DMS53 treated with DMSO at 0.1 percent for 48 hours (cell line): Measurements from ENCODE around the gene SLC16A13.
"Not testable (repeated sequence)": the region's sequence is repeated elsewhere in the genome, so short reads cannot be mapped to it uniquely, and the experiment has no call there.

ENCODE experiments used
- DNase-seq: peaks from one replicate; lab custom pipeline; 2025; ENCODE audit not compliant: unreplicated experiment; lab: John Stamatoyannopoulos, UW

The SLC16A13 gene

DNA sequence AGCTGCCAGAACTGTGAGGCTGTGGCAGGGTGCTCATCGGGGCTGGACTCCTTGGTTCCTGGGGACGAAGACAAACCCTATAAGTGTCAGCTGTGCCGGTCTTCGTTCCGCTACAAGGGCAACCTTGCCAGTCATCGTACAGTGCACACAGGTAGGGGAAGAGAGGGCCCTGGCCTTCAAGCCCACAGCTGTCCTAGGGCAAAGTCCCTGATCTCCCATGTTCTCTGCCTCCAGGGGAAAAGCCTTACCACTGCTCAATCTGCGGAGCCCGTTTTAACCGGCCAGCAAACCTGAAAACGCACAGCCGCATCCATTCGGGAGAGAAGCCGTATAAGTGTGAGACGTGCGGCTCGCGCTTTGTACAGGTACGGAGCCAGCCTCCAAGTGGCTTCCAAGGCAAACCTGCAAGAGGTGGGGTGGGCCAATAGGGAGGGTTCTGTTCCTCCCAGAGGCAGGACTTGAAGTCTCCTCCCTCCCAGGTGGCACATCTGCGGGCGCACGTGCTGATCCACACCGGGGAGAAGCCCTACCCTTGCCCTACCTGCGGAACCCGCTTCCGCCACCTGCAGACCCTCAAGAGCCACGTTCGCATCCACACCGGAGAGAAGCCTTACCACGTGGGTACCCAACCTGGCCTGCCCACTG, 9.2 kb upstream of the SLC16A13 start:
- DNase-seq, result no peak

DNA sequence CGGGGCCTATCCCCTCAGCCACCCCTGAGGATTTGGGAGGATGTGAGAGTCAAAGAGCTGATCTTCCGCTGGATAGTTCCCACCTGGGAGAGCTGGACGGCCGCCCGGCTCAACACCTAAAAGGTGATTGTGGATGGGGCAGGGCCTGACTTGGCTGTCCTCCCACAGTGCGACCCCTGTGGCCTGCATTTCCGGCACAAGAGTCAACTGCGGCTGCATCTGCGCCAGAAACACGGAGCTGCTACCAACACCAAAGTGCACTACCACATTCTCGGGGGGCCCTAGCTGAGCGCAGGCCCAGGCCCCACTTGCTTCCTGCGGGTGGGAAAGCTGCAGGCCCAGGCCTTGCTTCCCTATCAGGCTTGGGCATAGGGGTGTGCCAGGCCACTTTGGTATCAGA, 8.5 kb upstream of the SLC16A13 start:
- DNase-seq, result no peak

DNA sequence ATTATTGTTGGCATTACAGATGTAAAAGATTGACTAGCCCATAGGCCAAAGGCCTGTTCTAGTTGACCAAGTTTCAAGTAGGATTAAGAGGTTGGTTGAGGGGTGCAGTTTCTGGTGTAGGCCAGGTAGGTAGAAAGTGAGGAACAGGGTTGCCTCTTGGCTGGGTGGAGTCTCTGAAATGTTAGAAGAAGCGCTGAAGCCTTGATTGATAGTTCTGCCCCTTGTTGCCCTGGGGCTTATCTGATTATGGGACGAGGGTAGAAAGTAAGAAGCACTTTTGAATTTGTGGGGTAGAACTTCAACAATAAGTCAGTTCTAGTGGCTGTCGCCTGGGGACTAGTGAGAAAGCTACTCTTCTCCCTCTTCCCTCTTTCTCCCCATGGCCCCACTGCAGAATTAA, 6.7 kb upstream of the SLC16A13 start:
- no peak for DNase-seq

DNA sequence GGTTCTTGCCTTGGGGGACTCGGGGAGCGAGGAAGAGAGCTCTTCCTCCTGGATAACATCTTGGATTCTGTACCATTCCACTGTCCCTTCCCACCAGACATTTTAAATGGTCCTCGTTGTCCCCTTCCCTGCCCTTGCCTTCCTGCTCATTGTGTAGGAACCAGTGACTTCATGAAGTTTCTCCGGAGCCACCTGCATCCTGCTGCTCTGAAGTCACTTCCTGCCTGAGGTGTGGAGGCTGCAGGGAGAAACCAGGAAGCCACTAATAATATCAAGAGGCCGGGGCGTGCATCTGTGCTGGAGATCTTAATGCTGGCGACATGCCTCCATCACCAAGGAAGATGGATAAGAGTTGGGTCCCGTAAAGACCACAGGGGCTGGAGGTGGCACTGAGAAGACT, 6.2 kb upstream of the SLC16A13 start:
- peak; percentile 4 for DNase-seq

DNA sequence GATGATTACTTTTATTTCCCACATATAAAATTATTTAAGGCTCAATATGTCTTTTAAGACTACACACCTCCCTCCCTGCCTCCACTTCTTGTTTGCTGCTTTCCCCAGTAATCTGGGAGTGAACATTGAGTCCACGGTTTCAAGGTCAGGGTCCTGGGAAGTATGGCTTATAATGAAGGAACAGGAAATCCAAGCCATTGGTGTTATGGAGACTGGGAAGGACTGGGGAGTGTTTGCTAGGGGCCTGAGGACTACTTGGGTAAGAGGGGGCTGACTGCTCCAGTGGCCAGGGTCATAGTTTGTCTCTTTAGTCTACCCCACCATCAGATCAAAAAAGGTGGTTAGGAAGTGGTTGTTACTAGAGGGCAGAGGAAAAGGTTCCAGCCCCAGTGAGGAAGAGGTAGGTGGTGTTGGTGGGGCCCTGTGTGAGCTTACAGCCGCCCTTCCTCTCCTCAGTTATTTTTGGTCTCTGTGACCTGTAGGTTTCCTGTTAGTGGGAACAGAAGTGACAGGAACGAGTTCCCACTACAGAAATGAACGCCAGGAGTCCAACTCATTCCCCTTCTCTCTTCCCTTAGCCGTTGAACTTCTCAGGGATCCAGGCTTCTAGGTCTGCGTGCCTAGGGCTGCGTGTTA, 742 bp upstream of the SLC16A13 start:
- DNase-seq, result no peak

DNA sequence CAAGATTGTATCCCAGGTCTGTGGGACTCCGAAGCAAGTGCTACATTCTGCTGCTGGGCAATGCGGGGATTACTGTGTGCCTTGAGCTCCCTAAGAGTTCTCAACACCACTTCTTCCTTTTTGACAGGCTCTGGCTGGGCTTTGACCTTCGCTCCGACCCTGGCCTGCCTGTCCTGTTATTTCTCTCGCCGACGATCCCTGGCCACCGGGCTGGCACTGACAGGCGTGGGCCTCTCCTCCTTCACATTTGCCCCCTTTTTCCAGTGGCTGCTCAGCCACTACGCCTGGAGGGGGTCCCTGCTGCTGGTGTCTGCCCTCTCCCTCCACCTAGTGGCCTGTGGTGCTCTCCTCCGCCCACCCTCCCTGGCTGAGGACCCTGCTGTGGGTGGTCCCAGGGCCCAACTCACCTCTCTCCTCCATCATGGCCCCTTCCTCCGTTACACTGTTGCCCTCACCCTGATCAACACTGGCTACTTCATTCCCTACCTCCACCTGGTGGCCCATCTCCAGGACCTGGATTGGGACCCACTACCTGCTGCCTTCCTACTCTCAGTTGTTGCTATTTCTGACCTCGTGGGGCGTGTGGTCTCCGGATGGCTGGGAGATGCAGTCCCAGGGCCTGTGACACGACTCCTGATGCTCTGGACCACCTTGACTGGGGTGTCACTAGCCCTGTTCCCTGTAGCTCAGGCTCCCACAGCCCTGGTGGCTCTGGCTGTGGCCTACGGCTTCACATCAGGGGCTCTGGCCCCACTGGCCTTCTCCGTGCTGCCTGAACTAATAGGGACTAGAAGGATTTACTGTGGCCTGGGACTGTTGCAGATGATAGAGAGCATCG, 2.4 kb downstream of the SLC16A13 start:
- no peak for DNase-seq

DNA sequence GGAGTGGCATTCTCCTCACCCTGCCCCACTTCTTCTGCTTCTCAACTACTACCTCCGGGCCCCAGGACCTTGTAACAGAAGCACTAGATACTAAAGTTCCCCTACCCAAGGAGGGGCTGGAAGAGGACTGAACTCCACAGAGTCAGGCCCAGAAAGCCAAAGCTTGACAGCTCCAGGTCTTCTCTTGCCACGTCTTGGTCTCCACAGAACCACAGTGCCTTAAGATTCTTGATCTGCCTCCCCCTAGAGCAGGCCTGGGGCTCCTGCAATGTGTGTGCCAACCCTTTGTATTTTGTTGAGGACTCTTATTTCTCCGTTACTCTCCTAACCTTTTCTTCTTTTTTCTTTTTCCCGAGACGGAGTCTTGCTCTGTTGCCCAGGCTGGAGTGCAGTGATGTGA, 4.0 kb downstream of the SLC16A13 start:
- DNase-seq, result no peak

DNA sequence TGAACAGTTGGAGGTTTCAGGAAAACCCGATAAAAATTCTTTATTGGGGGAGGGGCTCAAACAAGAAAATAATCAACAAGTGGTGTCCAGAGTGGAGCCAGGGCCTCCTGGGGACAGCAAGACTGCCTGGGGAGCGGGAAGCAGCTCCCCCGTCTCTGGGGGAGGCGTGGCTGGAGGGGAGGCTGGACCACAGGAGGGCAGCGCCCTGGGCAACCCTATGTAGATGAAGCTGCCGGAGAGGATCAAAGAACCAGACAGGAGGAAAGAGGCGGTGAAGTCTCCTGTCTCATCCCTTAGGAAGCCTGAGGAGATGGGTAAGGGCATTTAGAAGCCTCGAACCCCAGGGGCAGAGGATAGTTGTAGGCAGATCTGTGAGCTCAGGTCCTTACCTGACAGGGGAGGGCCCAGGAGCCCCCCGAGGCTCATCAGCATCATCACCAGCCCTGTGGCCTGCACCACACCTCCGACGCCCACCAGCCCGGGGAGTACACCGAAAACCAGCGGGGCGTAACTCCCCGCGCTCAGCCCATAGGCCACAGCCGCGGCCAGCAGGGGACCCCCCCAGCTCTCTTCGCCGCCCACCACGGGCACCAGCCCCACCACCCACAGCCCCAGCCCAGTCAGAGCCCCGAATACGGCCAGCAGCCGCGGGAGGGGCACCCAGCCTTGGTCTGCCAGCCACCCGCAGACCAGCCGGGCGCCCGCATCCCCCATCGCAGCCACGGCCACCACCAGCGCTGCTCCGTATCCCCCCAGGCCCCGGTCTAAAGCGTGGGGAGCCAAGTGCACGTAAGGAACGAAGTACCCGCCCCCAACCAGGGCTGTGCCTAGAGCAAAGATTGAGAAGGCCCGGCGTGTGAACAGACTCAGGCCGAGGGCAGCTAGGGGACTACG, 6.0 kb downstream of the SLC16A13 start:
- no peak for DNase-seq

DNA sequence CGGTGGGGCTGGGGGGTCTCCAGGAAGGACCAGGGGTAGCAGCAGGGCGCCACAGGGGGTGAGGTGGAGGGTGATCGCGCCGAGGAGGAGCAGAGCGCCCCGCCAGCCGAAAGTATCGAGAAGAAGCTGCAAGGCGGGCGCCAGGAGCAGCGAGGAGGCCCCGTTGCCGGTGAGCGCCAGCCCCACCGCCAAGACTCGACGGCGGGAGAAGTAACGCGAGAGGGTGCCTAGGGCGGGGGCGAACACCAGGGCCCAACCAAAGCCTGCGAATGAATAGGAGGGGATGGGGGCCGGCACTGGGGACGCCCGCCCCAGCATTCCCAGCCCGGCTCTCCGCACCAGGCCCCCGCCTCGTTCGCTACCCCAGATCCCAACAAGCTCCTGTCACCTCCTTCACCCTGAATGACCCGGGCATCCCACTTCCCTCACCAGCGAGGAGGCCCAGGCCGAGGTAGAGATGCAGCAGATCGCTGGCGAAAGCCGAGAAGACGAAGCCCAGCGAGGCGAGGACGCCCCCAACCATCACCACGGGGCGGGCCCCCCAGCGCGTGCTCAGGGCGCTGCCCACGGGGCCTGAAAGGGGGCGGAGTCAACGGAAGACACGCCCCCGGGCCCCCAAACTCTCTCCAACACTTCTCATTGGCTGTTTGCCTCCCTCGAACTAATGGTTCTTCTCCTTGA, 6.8 kb downstream of the SLC16A13 start:
- DNase-seq, result no peak

DNA sequence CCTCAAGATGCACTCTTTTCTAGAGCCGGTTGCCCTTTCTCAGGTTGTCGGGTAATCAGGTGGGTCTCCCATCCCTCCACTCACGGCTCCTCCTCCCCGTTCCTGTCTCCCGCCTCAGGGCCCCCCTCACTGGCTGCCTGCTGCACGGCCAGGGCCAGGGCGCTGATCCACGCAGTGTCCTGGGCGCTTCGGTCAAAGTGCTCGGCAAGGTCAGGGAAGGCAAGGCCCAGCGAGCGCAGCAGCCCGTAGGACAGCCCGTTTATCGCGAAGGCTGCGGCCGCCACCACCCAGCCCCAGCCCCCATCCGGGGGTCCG, 7.3 kb downstream of the SLC16A13 start:
- no peak for DNase-seq

DNA sequence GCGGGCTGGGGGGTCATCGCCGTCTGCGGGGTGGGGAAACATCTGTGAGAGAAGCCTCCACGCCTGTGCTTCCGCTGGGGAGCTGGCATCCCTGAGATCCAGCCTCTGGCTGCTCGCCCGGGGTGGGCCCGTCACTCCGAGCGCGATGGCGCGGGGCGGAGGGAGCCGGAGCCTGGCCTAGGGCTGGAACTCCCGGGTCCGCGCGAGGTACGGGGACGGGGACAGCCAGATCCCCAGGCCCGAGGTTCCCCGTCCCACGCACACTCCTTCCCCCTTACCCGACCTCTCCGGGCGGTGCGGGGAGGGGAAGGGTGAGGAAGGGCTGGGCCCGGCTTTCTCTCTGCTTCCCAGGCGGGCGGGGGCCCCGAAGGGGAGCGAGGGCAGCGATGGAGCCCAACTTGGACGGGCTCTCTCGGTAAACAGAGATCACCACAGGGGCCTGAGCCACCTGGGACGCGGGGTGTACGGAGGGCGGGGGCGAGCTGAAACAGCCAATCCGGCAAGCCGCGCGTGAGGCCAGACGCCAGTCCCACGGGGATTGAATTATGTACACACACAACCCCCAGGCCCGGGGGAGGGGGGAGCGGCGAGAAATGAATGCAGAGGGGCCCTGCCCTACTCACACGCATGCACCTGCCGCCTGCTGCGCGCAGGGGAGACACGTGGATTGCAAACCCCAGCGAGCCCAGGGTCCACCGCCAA, 7.8 kb downstream of the SLC16A13 start, which contains the start of gene SLC16A11:
Gene SLC16A11, minus strand, starts transcription at position 596 of the 702 bp plus-strand sequence. Its CDS starts 579 bp downstream, at position 17.
- peak; percentile 39 for DNase-seq

DNA sequence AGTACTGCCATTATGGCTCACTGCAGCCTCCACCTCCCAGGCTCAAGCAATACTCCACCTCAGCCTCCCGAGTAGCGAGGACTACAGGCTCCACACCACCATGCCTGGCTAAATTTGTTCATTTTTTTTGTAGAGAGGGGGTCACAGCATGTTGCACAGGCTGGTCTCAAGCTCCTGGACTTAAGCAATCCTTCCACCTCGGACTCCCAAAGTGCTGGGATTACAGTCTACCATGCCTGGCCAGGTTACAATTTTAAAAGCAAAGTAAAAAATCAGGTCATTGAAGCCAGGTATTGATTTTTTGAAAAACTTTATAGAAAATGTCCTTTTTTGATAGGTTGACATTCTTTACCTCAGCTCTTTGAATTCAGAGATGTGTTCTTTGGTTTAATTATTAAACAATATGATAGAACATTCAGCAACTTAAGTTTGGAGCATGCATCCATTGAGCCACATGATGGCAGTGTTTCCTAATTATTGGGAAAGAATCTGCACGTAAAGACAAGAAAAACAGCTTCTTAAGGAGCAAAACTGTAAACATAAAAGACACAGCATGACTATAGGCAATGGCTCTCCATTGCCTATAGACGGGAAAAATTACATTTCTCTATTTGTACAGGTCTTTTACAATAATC, 9.8 kb downstream of the SLC16A13 start:
- peak; percentile 84 for DNase-seq

DNA sequence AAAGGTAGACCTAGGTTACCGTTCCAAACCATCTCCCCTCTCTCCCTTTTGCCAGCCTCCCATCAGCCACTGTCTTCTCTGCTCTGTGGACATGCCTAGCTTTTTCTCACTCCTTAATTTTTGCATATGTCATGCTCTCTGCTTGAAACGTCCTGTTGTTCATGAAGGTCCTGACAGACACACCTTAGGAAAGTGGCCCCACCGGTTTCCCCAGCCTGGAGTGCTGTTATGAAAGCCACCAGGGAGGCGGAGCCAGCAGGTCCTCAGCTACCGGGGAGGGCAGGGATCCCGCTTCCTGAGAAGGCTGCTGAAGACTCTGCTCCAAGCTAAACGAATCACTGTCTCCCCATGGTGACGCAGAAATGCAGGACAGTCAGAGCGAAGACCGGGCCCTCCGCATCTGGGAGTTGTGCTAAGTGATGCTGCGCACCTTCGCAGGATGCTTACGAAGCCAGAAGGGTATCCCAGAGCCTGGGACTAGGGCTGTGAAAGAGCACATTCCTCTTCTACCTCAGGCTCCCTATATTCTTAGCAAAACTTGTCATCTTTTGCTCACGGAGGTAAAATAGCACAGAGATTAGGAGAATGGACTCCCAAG, 10.4 kb downstream of the SLC16A13 start:
- DNase-seq, result peak; percentile 88

DNA sequence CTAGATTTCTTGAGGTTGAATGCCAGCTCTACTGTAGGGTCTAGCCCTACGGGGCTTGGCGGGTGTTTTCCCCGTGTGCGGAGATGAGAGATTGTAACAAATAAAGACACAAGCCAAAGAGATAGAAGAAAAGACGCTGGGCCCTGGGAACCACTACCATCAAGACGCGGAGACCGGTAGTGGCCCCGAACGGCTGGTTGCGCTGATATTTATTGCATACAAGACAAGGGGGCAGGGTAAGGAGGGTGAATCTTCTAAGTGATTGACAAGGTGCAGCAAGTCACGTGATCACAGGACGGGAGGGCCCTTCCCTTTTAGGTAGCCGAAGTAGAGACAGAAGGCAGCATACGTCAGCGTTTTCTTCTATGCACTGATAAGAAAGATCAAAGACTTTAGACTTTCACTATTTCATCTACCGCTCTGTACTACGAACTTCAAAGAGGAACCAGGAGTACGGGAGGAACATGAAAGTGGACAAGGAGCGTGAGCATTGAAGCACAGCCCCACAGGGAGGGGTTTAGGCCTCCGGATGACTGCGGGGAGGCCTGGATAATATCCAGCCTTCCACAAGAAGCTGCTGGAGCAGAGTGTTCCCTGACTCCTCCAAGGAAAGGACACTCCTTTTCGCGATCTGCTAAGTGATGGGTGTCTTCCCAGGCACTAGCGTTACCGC, 11.0 kb downstream of the SLC16A13 start:
- DNase-seq, result peak; percentile 46

DNA sequence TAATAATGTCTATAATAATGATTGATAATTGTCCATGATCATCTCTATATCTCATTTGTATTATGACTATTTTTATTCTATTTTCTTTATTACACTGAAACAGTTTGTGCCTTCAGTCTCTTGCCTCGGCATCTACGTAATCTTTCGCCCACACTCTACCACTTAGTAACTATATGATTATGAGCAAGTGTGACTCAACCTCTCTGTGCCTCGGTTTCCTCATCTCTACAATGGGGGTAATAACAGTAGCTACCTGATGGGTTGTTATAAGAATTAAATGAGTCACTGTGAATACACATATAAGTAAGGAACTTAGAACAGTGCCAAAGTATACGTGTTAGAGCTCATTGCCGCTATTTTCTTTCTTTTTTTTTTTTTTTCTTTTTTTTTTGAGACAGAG, 11.8 kb downstream of the SLC16A13 start:
- no peak for DNase-seq

DNA sequence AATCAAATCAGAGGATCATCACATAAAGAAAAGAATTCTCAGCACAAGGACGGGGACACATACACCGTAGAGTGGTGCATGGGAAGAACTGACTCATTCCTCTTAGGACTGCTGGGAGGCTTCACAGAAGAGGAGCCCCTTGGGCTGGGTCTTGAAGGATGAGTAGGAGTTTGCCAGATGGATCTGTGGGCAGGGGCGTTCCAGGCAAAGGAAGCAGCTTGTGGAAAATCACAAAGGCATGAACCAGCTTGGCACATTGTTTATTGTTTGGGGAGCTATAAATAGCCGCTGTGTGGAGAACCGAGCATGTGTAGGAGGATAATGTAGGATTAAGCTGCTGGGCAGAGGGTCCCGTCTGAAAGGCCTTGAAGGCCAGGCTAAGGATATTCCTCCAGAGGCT, 13.2 kb downstream of the SLC16A13 start:
- DNase-seq, result no peak

DNA sequence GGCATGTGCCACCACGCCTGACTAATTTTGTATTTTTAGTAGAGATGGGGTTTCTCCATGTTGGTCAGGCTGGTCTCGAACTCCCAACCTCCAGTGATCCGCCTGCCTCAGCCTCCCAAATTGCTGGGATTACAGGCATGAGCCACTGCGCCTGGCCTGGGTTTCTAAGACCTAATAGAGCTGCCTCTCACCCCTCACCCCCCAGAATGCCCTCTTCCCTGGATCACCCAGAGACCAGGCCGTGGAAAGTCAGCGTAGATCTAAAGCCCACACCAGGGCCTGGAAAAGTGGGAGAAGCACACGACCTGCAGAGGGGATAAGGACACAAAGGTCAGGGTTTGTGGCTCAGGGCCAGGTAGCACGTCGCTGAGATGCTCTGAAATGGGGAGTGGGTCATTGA, 14.8 kb downstream of the SLC16A13 start:
- not testable (repeated sequence) for DNase-seq

DNA sequence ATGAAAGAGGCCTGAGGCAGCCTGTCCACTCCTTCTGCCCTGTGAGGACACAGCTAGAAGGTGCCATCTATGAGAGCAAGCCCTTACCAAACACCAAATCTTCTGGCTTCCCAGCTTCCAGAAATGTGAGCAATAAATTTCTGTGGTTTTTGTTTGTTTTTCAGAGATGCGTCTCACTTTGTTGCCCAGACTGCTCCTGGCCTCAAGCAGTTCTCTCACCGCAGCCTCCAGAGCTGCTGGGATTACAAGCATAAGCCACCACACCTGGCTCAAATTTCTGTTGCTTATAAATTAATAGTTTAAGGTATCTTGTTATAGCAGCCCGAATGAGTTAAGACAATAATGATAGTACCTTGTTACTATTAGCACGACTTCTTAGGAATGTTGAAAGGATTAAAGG, 20.6 kb downstream of the SLC16A13 start:
- no peak for DNase-seq
